GM12891 (cell line): ENCODE data around the gene GDPD5.

Experiments used
- PAX5 ChIP-seq: IDR thresholded peaks from 2 replicates; pipeline ENCODE4 v1.6.1; 2011; ENCODE audit warnings: low read length, moderate library complexity, mild to moderate bottlenecking; ENCODE audit not compliant: insufficient read depth, severe bottlenecking
- POLR2A ChIP-seq: IDR thresholded peaks from 2 replicates; pipeline ENCODE4 v1.6.1; 2011; ENCODE audit warnings: low read depth, low read length, control low read depth
- POLR2AphosphoS5 ChIP-seq: IDR thresholded peaks from 2 replicates; pipeline ENCODE4 v1.6.1; 2011; ENCODE audit warnings: low read depth, low read length, control low read depth
- TAF1 ChIP-seq: IDR thresholded peaks from 2 replicates; pipeline ENCODE4 v1.6.1; 2011; ENCODE audit warnings: low read depth, low read length, control low read depth

DNA sequence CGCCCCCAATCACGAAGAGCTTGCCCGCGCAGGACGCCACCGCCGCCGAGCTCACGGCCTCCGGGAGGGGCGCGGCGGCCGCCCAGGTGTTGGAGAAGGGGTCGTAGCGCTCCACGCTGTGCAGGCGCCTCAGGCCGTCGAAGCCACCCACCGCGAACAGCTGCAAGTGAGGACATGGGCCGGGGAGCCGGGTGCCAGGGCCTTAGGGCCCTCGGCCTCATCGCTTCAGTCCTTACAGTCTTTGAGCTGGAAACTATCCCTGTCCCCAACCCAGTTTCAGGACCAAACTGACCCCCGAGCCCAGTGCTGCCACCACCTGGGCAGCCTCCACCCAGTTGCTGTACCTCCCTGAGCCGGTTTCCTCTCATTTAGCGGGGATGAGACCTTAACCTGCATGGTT is 100.3 kb downstream of the GDPD5 start:
- TF ChIP-seq POLR2A (no peak), POLR2AphosphoS5 (no peak), PAX5 (no peak), TAF1 (no peak)
